Liver (tissue), 9 donors: ENCODE results near the gene FGF3. TPM values are rescaled to one million over a fixed set of nuclear protein-coding genes. Genes with fewer than 3 reads are reported as not detected.
A peak's percentile ranks its signal among the peaks of the same experiment; 100 is the strongest.

Experiments
- DNase-seq: peaks from one replicate; pipeline ENCODE4 v3.0.0-alpha.2; 2017; ENCODE audit warnings: low spot score
- H3K27ac ChIP-seq, 2 donors: one replicate each; pipeline ENCODE4 v1.7.0; 2013; ENCODE audit warnings: inconsistent platforms in 2 of 2, low read length in 2 of 2, control low read depth in 1 of 2, low read depth in 1 of 2, mild to moderate bottlenecking in 1 of 2
- H3K27me3 ChIP-seq, 4 donors: one replicate each; pipeline versions ENCODE4 v1.6.1 to v1.7.0; 2013; ENCODE audit warnings: low read length in 3 of 4, inconsistent platforms in 1 of 4, mild to moderate bottlenecking in 1 of 4, moderate library complexity in 1 of 4; ENCODE audit not compliant: control insufficient read depth in 4 of 4, insufficient read depth in 4 of 4
- H3K36me3 ChIP-seq, 4 donors: one replicate each; pipeline versions ENCODE4 v1.6.1 to v1.7.0; 2013; ENCODE audit warnings: low read length in 3 of 4, mild to moderate bottlenecking in 3 of 4, low read depth in 1 of 4, moderate library complexity in 1 of 4; ENCODE audit not compliant: control insufficient read depth in 4 of 4, insufficient read depth in 3 of 4
- H3K4me1 ChIP-seq, 4 donors: one replicate each; pipeline versions ENCODE4 v1.6.1 to v1.7.0; 2013; ENCODE audit warnings: low read length in 3 of 4, mild to moderate bottlenecking in 3 of 4, moderate library complexity in 1 of 4; ENCODE audit not compliant: control insufficient read depth in 4 of 4, insufficient read depth in 4 of 4
- H3K4me3 ChIP-seq, 3 donors: one replicate each; pipeline versions ENCODE4 v1.6.1 to v1.7.0; 2013; ENCODE audit warnings: low read length in 3 of 3, control low read depth in 1 of 3, low read depth in 1 of 3, mild to moderate bottlenecking in 1 of 3
- H3K9ac ChIP-seq, 2 donors: one replicate each; pipeline ENCODE4 v1.7.0; 2013; ENCODE audit warnings: low read length in 2 of 2, mild to moderate bottlenecking in 2 of 2, moderate library complexity in 2 of 2, control low read depth in 1 of 2, low read depth in 1 of 2
- H3K9me3 ChIP-seq, 4 donors: one replicate each; pipeline versions ENCODE4 v1.6.1 to v1.7.0; 2013; ENCODE audit warnings: low read length in 3 of 4; ENCODE audit not compliant: control insufficient read depth in 4 of 4
- EGR1 ChIP-seq, 2 donors: IDR thresholded peaks; 2 replicates each; pipeline ENCODE4 v1.6.1; 2016 to 2018; ENCODE audit warnings: antibody characterized with exemption in 2 of 2, low read depth in 2 of 2
- GABPA ChIP-seq, 2 donors: IDR thresholded peaks in 1 of 2; conservative IDR thresholded peaks in 1 of 2; 2 replicates each; pipeline ENCODE4 v1.6.1; 2016; ENCODE audit warnings: antibody characterized with exemption in 2 of 2, mild to moderate bottlenecking in 1 of 2, moderate library complexity in 1 of 2
- HNF4A ChIP-seq, 2 donors: conservative IDR thresholded peaks; 2 replicates each; pipeline ENCODE4 v1.6.1; 2016; ENCODE audit warnings: antibody characterized with exemption in 2 of 2, mild to moderate bottlenecking in 2 of 2
- HNF4G ChIP-seq: IDR thresholded peaks from 2 replicates; pipeline ENCODE4 v1.6.1; 2016; ENCODE audit warnings: antibody characterized with exemption
- JUND ChIP-seq, 2 donors: IDR thresholded peaks; 2 replicates each; pipeline ENCODE4 v1.6.1; 2016; ENCODE audit warnings: antibody characterized with exemption in 2 of 2
- NR2F2 ChIP-seq: IDR thresholded peaks from 2 replicates; pipeline ENCODE4 v1.6.1; 2016; ENCODE audit warnings: antibody characterized with exemption
- TAF1 ChIP-seq: conservative IDR thresholded peaks from 2 replicates; pipeline ENCODE4 v1.6.1; 2016; ENCODE audit warnings: antibody characterized with exemption, mild to moderate bottlenecking
- YY1 ChIP-seq: IDR thresholded peaks from 2 replicates; pipeline ENCODE4 v1.6.1; 2016; ENCODE audit warnings: antibody characterized with exemption, mild to moderate bottlenecking
- WGBS: extraction: QIAGEN DNeasy Blood & Tissue Kit; methylation state at CpG from one replicate; pipeline ENCODE4 v1.1.7; 2013; 5-methylcytosine and 5-hydroxymethylcytosine counted together
- polyA plus RNA-seq, 2 donors: library from polyadenylated mRNA; stranded (reverse) in 1 of 2; unstranded in 1 of 2; fragments of 200-250 nt in 1 of 2; fragments of >200 nt in 1 of 2; fragmentation: Nextera tagmentation in 1 of 2; extraction: Ambion mirVana in 1 of 2; gene quantifications; one replicate each; pipeline versions ENCODE4 v1.2.1 to v1.2.3, GENCODE V29; 2013 to 2015
- total RNA-seq, 2 donors: library from RNA; depleted of rRNA; stranded (reverse); fragments of >200 nt; gene quantifications; one replicate each; pipeline ENCODE4 v1.2.3, GENCODE V29; 2014
- TF ChIP-seq, protein P1 (sequence below): IDR thresholded peaks from 2 replicates; pipeline ENCODE4 v1.6.1; 2016; ENCODE audit warnings: antibody characterized with exemption, mild to moderate bottlenecking
- TF ChIP-seq, protein P2 (sequence below): IDR thresholded peaks from 2 replicates; pipeline ENCODE4 v1.6.1; 2016; ENCODE audit warnings: antibody characterized with exemption
- TF ChIP-seq, protein P3 (sequence below): IDR thresholded peaks from 2 replicates; pipeline ENCODE4 v1.6.1; 2016; ENCODE audit warnings: antibody characterized with exemption
- TF ChIP-seq, protein P4 (sequence below): IDR thresholded peaks from 2 replicates; pipeline ENCODE4 v1.6.1; 2016; ENCODE audit warnings: antibody characterized with exemption
- donor health status: healthy.
- donor health status: healthy.
- donor health status: healthy.
- donor health status: healthy.
- donor health status: healthy.

Gene FGF3
- total and polyA plus RNA-seq, 4 donors: not detected

DNA sequence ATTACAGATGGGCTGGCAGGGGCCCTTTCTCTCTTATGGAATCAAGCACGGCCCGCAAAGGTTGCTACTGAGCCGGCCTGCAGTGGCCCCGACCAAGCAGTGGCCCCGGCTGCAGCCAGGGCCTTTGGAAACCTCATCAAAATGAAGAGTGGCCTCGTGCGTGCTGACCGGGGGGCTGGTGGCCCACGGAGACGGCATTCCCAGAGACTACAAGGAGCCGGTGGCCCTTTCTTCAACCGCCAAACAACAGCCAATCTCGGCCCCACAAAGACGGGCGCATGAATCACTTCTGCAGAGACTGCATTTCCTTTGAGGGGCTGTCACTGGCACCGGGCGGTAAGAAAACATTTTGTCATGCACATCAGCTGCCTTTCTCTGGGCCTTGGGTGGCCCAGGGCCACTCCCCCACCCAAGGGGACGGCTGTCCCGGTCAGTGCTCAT, 43.1 kb upstream of the FGF3 start:
- Histone ChIP-seq H3K9me3 (no peaks in the 10 kb centered on the region), H3K27ac (no peak overlapping the region), H3K27me3 (no peaks in the 10 kb centered on the region), H3K4me1 (peaks cover 0 to 5% (median 2%) of the 10 kb centered on the region in 4 donors), H3K9ac (no peak overlapping the region), H3K36me3 (no peaks in the 10 kb centered on the region), H3K4me3 (no peak overlapping the region)
- TF ChIP-seq EGR1 (IDR thresholded peaks at IDR 0.05; ENCODE audit: low read depth in 2 of 2) (no peak), HNF4G (no peak), TAF1 (no peak)
- TF ChIP-seq, protein P1, sequence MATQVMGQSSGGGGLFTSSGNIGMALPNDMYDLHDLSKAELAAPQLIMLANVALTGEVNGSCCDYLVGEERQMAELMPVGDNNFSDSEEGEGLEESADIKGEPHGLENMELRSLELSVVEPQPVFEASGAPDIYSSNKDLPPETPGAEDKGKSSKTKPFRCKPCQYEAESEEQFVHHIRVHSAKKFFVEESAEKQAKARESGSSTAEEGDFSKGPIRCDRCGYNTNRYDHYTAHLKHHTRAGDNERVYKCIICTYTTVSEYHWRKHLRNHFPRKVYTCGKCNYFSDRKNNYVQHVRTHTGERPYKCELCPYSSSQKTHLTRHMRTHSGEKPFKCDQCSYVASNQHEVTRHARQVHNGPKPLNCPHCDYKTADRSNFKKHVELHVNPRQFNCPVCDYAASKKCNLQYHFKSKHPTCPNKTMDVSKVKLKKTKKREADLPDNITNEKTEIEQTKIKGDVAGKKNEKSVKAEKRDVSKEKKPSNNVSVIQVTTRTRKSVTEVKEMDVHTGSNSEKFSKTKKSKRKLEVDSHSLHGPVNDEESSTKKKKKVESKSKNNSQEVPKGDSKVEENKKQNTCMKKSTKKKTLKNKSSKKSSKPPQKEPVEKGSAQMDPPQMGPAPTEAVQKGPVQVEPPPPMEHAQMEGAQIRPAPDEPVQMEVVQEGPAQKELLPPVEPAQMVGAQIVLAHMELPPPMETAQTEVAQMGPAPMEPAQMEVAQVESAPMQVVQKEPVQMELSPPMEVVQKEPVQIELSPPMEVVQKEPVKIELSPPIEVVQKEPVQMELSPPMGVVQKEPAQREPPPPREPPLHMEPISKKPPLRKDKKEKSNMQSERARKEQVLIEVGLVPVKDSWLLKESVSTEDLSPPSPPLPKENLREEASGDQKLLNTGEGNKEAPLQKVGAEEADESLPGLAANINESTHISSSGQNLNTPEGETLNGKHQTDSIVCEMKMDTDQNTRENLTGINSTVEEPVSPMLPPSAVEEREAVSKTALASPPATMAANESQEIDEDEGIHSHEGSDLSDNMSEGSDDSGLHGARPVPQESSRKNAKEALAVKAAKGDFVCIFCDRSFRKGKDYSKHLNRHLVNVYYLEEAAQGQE: no peak
- TF ChIP-seq, protein P2, sequence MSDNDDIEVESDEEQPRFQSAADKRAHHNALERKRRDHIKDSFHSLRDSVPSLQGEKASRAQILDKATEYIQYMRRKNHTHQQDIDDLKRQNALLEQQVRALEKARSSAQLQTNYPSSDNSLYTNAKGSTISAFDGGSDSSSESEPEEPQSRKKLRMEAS: no peak
- TF ChIP-seq, protein P3, sequence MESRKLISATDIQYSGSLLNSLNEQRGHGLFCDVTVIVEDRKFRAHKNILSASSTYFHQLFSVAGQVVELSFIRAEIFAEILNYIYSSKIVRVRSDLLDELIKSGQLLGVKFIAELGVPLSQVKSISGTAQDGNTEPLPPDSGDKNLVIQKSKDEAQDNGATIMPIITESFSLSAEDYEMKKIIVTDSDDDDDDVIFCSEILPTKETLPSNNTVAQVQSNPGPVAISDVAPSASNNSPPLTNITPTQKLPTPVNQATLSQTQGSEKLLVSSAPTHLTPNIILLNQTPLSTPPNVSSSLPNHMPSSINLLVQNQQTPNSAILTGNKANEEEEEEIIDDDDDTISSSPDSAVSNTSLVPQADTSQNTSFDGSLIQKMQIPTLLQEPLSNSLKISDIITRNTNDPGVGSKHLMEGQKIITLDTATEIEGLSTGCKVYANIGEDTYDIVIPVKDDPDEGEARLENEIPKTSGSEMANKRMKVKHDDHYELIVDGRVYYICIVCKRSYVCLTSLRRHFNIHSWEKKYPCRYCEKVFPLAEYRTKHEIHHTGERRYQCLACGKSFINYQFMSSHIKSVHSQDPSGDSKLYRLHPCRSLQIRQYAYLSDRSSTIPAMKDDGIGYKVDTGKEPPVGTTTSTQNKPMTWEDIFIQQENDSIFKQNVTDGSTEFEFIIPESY: no peak
- WGBS: 84% methylated on average over 19 of the region's 19 CpGs
- DNase-seq: peak; percentile 24

DNA sequence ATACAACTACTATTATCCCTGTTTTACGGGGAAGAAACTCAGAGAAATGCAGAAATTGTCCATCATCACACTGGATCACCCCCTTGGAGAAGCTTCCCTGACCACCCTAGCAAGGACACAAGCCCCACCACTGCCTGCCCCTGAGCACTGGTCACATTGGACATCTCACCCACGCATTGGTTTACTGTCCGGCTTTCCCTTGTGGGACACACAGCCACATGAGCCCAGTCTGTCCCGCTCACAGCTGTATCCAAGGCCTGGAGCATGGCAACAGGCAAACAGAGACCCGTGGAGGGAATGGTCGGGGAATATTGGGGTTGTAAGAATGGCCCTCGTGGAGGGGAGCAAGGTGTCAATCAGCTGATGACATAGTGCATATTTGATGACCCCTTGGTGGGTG, 42.7 kb upstream of the FGF3 start:
- Histone ChIP-seq H3K9me3 (no peaks in the 10 kb centered on the region), H3K9ac (no peak overlapping the region), H3K27ac (no peak overlapping the region), H3K4me1 (peaks cover 0 to under 1% (median 0%) of the 10 kb centered on the region in 4 donors), H3K4me3 (no peak overlapping the region), H3K27me3 (no peaks in the 10 kb centered on the region), H3K36me3 (no peaks in the 10 kb centered on the region)
- 86% methylated on average over 7 of the region's 7 CpGs for WGBS
- DNase-seq: peak; percentile 20
- TF ChIP-seq YY1 (no peak), GABPA (IDR thresholded peaks at IDR 0.05 in 1 of 2, conservative IDR thresholded peaks at IDR 0.05 in 1 of 2) (no peak), NR2F2 (no peak), EGR1 (IDR thresholded peaks at IDR 0.05; ENCODE audit: low read depth in 2 of 2) (no peak), HNF4A (conservative IDR thresholded peaks at IDR 0.05) (no peak), TAF1 (no peak), JUND (IDR thresholded peaks at IDR 0.05) (no peak)
- TF ChIP-seq, protein P4, sequence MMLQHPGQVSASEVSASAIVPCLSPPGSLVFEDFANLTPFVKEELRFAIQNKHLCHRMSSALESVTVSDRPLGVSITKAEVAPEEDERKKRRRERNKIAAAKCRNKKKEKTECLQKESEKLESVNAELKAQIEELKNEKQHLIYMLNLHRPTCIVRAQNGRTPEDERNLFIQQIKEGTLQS: no peak
